Astrocyte of the hippocampus (primary cell): ENCODE results near the gene SPHK2.
"Not testable (repeated sequence)": the region's sequence is repeated elsewhere in the genome, so short reads cannot be mapped to it uniquely, and the experiment has no call there.

Experiments
- DNase-seq: peaks from one replicate; pipeline ENCODE4 v3.0.0; 2011; ENCODE audit warnings: low read depth, low spot score

Gene SPHK2, protein sequence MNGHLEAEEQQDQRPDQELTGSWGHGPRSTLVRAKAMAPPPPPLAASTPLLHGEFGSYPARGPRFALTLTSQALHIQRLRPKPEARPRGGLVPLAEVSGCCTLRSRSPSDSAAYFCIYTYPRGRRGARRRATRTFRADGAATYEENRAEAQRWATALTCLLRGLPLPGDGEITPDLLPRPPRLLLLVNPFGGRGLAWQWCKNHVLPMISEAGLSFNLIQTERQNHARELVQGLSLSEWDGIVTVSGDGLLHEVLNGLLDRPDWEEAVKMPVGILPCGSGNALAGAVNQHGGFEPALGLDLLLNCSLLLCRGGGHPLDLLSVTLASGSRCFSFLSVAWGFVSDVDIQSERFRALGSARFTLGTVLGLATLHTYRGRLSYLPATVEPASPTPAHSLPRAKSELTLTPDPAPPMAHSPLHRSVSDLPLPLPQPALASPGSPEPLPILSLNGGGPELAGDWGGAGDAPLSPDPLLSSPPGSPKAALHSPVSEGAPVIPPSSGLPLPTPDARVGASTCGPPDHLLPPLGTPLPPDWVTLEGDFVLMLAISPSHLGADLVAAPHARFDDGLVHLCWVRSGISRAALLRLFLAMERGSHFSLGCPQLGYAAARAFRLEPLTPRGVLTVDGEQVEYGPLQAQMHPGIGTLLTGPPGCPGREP

DNA sequence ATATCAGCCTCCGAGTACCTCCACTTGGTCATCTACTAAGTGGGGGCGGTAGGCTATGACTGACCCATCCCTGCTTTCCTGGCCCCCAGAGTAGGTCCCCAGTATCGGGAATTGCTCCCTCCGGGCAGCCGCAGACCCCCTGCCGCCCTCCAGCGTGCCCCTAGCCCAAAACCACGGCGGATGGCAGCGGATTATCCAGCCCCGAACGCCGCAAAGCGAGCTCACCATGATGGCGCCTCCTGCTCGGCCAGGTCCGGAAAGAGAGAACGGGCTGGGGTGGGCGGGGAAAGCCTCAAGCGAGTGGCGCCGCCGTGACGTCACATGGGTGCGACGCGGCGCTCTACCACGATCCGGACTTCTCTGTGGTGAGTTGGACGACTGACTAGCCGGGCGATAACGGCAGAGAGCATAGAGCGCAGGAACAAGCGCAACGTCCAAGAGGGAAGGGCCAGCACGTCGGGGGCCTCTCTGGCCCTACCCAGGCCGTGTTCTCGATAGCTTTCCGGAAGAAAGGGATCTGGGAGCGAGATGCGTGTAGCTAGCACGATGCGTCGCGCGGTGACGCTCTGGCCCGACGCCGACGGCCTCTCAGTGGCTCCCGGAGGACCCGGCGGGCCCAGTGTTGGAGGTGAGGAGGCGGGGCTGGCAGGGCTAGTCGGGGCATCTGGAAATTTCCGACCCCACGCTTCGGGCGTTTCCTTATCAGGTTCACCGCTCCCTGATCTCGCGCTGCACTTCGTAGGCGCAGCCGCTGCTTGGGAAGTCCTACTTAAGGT, at the start of gene SPHK2, which contains the start of gene RPL18:
Gene SPHK2 (plus strand): TSS at position 591 of the 776 bp plus-strand sequence. CDS start 1,009 bp downstream, outside the sequence.
Gene RPL18 (minus strand): TSS at position 263 of the 776 bp plus-strand sequence. CDS start 35 bp downstream, at position 228.
- DNase-seq: peak; percentile 100

DNA sequence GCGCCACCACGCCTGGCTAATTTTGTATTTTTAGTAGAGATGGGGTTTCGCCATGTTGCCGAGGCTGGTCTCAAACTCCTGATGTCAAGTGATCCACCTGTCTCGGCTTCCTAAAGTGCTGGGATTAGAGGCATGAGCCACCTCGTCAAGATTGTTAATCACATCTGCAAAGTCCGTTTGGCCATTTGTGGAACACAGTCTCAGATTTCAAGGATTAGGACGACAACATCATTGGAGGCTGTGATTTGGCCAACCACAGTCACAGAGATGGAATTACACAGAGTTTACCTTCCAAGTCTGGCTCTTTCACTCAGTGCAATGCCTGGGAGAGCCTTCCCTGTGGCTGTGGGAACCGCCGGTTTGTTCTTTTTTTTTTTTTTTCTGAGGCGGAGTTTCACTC, 49.5 kb upstream of the SPHK2 start:
- DNase-seq: peak; percentile 60

DNA sequence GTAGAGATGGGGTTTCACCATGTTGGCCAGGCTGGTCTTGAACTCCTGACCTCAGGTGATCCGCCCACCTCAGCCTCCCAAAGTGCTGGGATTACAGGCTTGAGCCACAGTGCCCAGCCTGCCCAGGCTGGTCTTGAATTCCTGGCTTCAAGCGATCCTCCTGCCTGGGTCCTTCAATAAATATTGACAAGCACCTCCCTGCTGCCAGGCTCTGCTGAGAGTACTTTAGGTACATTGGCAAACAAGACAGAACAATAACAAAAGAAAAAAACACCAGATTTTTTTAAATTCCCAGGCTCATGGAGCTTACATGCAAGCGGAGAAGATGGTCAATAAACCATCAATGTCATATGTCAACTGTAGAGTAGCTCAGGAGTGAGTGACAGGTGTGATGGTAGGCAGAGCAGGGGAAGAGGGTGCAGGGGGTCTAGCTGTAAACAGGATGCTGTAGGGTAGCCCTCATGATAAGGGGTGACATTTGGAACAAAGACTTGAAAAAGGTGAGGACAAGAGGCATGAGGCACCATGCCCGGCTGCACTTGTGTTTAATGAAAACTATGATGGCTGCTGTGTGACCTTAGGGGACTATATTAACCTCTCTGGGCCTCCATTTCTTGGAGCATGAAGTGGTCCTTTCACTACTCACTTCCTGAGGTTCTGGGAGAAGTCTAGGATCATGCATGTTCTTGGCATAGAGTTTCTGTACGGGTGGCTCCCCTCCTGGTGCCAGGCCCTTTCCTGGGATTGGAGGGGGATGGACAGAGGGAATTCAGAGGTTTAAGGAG, 47.7 kb upstream of the SPHK2 start:
- no peak for DNase-seq

DNA sequence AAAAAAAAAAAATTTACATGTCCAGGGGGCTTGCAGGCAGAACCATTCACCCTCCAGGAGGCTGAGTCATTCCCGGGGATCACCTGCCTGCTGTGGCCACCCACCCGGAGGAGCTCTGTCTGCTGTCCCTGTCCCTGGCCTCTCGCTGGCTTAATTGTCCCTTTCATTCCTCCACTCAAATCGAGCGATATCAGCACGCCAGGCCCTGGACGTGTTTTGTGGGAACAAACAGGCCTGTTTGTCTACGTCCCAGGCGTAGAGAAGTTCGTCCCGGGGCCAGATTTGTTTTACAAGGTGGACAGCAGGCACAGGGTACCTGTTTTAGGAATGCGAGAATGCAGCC, 46.2 kb upstream of the SPHK2 start:
- DNase-seq: peak; percentile 20

DNA sequence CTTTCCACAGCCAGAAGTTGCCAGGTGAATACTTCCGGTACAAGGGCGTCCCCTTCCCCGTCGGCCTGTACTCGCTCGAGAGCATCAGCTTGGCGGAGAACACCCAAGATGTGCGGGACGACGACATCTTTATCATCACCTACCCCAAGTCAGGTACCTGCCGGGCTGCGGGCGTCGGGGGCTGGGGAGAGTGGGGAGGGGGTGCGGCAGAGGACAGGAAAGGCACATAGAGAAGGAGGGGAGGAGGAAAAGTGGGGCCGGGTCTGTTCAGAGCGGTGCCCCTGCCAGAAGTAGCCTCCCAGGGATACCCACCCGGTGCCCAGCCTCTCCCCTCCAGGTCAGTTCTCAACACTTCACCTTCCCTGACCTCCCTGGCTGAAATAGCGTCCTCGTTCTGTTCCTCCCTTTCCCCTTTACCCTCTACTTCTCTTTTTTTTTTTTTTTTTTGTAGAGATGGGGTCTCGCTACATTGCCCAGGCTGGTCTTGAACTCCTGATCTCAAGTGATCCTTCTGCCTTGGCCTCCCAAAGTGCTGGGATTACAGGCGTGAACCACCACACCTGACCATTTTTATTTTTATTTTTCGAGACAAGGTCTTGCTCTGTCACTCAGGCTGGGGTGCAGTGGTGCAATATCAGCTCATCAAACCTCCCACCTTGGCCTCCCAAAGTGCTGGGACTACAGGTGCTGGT, 43.2 kb upstream of the SPHK2 start:
- DNase-seq: no peak

DNA sequence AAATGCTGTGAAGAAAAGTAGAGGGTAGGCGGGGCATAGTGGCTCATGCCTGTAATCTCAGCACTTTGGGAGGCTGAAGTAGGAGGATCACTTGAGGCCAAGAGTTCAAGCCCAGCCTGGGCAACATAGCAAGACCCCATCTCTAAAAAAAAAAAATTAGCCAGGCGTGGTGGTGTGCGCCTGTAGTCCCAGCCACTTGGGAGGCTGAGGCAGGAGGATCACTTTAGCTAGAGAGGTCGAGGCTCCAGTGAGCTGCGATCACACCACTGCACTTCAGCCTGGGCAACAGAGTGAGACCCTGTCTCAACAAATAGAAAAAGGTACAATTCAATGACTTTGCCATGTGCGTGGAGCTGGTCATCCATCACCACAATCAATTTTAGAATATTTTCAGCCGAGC, 41.4 kb upstream of the SPHK2 start:
- DNase-seq: not testable (repeated sequence)

DNA sequence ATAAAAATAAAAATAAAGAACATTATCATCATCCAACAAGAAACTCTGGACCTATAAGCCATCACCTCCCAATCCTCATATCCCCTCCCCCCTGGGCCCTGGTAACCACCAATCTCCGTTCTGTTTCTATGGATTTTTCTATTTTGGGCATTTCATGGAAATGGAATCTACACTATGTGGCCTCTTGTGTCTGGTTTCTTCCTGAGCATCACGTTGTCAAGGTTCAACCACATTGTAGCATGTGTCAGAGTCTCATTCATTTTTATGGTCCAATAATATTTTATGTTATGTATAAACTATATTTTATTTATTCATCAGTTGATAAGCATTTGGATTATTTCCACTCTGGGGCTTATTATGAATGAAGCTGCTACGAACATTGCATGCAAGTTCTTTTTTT, 40.4 kb upstream of the SPHK2 start:
- peak; percentile 19 for DNase-seq

DNA sequence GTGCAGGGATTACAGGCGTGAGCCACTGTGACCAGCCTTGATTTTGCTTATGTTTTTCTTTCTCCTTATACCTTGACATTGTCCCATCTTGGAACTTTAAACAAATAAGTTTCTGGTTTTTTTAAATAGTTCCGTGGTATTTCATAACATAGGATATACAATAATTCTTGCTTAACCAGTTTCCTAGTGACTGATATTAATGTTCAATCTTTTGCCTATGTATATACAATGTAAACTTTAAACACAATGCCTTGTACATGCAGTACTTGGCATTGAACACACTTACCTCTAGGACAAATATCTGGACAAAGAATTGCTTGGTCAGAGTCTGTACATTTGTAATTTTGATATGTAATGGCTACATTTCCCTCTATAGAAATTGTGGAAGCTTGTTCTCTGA, 37.1 kb upstream of the SPHK2 start:
- no peak for DNase-seq

DNA sequence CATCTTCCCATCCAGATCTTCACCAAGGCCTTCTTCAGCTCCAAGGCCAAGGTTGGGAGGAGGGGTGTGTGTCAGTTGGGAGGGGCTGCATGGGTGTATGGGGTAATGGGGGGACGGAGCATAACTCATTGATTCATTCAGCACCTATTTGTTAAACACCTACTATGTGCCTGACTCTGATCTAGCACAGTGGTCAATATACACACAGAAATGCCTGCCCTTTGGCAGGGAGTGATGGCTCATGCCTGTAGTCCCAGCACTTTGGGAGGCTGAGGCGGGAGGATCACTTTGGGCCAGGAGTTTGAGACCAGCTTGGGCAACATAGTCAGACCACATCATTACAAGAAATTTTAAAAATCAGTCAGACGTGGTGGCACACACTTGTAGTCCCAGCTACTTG, 31.9 kb upstream of the SPHK2 start:
- DNase-seq: no peak

DNA sequence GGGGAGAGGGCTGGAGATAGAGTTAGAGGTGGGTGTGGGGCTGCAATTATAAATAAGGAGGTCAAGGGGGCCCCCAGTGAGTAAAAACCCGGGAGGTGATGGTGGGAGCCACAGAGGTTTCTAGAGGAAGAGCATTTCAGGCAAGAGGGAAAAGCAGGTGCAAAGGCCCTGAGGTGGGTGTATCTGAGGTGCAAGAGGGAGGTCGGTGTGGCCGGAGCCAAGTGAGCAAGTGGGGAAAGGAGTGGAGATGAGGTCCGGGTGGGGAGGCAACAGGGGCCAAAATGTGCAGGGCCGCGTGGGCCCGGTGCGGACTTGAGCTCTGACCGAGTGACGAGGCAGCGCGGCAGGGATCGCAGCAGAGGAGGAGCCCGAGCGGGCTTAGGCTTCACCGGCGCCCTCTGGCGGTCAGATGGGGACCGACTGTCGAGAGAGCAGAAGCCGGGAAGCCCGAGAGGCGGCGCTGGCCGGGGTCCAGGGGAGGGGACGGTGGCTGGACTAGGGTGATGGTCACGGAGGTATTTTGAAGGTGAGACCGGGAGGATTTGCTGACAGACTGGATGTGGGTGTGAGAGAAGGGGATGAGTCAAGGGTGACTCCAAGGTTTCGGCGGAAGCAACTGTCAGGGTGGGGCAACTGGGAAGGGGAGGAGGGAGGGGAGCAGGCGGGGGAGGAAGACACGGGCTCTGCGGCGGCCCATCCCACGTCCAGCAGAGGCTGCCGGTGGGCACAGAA, 30.5 kb upstream of the SPHK2 start:
- peak; percentile 94 for DNase-seq

DNA sequence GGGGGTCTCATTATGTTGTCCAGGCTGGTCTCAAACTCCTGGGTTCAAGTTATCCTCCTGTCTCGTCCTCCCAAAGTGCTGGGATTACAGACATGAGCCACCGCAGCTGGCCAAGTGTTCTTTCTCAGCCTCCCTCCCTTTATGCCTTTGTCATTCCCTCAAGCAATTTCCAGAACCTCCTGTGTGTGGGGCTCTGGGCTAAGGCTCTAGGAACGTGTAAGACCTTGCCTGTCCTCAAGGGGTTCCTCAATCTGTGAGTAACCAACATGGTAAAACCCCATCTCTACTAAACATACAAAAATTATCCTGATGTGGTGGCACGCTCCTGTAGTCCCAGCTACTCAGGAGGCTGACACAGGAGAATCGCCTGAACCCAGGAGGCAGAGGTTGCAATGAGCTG, 28.3 kb upstream of the SPHK2 start:
- DNase-seq: no peak

DNA sequence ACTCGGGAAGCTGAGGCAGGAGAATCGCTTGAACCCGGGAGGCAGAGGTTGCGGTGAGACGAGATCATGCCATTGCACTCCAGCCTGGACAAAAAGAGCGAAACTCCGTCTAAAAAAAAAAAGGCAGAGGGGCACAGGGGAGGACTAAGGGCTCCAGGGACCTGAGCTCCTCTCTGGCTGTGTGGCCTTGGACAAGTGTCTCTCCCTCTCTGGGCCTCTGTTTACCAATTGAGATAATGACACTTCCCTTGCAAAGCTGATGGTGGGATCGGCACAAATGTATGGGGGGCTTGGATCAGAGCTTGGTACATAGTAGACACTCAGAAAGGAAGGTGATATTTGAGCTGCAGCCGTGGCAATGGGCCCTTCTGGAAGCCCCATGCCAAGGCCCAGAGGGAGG, 24.1 kb upstream of the SPHK2 start:
- no peak for DNase-seq

DNA sequence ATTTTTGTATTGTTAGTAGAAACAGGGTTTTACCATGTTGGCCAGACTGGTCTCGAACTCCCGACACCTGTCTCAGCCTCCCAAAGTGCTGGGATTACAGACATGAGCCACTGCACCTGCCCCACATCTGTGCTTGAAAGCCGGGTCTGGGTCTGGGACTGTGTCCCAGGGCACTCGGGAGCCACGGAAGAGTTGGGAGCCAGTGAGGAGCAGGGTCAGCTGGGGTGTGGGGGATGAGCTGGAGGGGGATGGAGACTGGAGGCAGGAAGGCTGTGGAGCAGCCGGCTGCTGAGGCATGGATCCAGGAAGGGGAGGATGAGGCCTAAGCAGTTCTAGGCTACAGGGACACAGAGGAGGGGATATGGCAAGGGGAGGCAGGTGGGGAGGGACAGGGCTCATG, 23.5 kb upstream of the SPHK2 start:
- no peak for DNase-seq

DNA sequence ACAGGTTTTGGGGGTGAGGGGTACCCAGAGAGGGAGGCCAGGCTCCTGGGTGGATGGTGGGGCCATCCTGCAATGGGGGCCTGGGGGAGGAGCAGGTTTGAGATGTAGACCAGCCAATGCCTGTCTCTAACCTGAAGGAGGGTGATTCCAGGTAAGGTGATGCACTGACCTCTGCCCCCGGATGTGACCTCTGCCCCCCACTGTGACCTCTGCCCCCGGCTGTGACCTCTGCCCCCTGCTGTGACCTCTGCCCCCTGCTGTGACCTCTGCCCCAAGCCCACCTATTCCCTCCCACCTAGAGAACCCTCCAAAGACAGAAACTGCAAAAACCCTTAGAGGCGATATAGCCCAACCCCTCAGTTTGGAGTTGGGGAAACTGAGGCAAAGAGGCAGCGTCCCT, 23.1 kb upstream of the SPHK2 start:
- DNase-seq: no peak

DNA sequence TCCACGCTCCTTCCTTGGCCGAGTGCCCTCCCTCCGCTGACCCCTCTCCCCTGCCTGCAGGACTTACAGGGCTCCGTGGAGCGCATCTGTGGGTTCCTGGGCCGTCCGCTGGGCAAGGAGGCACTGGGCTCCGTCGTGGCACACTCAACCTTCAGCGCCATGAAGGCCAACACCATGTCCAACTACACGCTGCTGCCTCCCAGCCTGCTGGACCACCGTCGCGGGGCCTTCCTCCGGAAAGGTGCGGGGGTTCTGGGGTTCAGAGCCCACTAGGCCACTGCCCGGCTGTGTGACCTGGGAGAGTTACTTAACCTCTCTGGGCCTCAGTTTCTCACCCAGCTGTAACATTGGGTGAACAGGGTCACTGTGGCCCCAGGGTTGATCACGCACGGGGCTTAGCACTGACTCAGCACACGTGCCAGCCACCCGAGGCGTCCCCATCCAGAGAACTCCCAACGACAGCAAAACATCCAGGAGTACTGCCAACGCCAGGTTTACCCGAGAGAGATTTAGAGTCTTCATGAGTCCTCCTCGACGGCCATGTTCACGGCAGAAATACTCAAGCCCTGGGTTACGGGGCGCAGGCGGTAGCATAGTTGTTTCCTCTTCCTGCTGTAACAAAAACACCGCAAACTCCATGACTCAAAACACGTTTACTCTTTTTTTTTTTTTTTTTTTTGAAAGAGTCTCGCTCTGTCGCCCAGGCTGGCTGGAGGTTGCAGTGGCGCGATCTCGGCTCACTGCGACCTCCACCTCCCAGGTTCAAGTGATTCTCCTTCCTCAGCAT, 22.4 kb upstream of the SPHK2 start:
- no peak for DNase-seq

DNA sequence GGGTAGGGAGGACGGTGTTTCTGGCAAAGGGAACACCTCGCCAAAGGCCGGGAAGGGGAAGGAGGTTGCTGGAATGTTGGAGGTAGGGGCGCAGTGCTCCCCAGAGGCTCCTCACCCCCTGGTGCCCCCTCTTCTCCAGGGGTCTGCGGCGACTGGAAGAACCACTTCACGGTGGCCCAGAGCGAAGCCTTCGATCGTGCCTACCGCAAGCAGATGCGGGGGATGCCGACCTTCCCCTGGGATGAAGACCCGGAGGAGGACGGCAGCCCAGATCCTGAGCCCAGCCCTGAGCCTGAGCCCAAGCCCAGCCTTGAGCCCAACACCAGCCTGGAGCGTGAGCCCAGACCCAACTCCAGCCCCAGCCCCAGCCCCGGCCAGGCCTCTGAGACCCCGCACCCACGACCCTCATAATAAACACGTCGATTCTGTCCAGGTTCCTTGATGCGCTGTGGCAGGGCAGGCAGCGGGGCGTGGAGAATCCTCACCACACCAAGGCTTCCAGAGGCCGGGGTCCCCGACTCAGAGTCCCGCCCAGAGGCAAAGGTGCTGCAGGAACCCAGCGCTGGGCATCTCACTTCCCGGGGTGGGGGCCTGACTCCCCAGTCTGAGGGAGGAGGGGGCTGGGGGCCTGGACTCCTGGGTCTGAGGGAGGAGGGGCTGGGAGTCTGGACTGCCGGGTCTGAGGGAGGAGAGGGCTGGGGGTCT, 20.2 kb upstream of the SPHK2 start:
- DNase-seq: no peak

DNA sequence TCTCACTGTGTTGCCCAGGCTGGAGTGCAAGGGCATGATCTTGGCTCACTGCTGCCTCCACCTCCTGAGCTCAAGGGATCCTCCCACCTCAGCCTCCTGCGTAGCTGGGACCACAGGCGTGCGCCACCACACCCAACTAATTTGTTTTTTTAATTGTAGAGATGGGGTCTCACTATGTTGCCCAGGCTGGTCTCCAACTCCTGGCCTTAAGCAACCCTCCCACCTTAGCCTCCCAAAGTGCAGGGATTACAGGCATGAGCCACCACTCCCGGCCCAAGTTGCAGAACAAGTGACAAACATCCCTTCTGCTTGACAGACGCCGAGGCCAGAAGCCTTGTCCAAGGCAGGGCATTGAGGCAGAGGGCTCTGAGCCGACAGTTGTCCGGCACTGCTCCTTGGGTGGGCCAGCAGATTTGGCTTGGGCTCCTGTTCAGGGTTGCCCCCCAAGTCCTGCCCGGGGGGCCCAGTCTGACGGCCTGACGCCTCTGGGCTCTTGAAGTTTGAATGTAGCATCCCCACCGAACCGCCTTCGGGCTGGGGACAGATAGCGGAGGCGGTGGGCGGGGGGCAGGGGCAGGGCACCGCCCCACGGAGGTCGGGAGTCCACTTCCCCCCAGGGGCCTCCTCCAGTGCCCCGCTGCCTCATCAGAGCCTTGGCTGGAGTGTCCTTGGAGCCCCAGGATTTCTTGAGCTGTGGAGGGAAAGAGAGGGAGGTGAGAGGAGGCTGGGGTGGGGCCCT, 18.5 kb upstream of the SPHK2 start:
- DNase-seq: no peak

DNA sequence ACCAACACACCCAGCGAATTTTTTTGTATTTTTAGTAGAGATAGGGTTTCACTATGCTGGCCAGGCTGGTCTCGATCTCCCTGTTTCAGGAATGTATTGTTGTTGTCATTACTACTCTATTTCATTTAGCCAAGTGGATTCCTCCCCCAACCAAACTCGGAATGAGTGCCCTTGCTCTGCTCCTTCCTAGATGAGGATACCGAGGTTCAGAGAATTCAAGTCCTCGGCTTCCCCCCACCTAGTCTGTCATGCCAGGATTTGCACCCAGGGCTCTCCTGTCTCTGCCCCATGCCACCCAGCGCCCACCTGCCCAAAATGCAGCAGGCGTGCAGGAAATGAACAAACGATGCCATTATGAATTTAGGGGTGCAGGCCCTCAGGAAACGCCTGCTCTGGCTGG, 16.3 kb upstream of the SPHK2 start:
- no peak for DNase-seq
